GM08714 (cell line): ENCODE results near the gene CAMK1.
"Not testable (repeated sequence)": the region's sequence is repeated elsewhere in the genome, so short reads cannot be mapped to it uniquely, and the experiment has no call there.

Source experiments
- H3K4me3 ChIP-seq: fragments of 200-500 bp; sonication (Bioruptor generic); 2 replicates; pipeline ENCODE4 v1.5.1; 2014; ENCODE audit warnings: mild to moderate bottlenecking, low read length, inconsistent platforms
- ZNF274 ChIP-seq: IDR thresholded peaks from 2 replicates; pipeline ENCODE4 v1.6.1; 2012; ENCODE audit warnings: mild to moderate bottlenecking, low read depth, low read length

The CAMK1 gene

GRCh38 chr3:9785602-9786001 is 15.9 kb upstream of the CAMK1 start:
- H3K4me3 ChIP-seq, result no peak overlapping the region
- no peak for TF ChIP-seq ZNF274

- TF ChIP-seq ZNF274, result no peak
Measured at GRCh38 chr3:9784965-9785364, 15.2 kb upstream of the CAMK1 start.

GRCh38 chr3:9783954-9784353 is 14.2 kb upstream of the CAMK1 start:
- TF ChIP-seq ZNF274, result no peak
- H3K4me3 ChIP-seq, result no peak overlapping the region

More at GRCh38 chr3:9784965-9785364, 15.2 kb upstream of the CAMK1 start:
- H3K4me3 ChIP-seq, result no peak overlapping the region

- TF ChIP-seq ZNF274, result no peak
- no peak overlapping the region for H3K4me3 ChIP-seq
Measured at GRCh38 chr3:9782770-9783169, 13.0 kb upstream of the CAMK1 start.

- H3K4me3 ChIP-seq, result no peak overlapping the region
- TF ChIP-seq ZNF274, result no peak
Measured at GRCh38 chr3:9781978-9782603, 12.3 kb upstream of the CAMK1 start.

- H3K4me3 ChIP-seq, result no peak overlapping the region
- TF ChIP-seq ZNF274, result no peak
Measured at GRCh38 chr3:9781551-9781950, 11.8 kb upstream of the CAMK1 start.

GRCh38 chr3:9780910-9781309 is 11.2 kb upstream of the CAMK1 start:
- no peak overlapping the region for H3K4me3 ChIP-seq

GRCh38 chr3:9780458-9780812 is 10.7 kb upstream of the CAMK1 start:
- no peak overlapping the region for H3K4me3 ChIP-seq
- TF ChIP-seq ZNF274, result no peak

More at GRCh38 chr3:9780910-9781309, 11.2 kb upstream of the CAMK1 start:
- TF ChIP-seq ZNF274, result no peak

- no peak for TF ChIP-seq ZNF274
- no peak overlapping the region for H3K4me3 ChIP-seq
Measured at GRCh38 chr3:9779721-9780457, 10.1 kb upstream of the CAMK1 start.

GRCh38 chr3:9779075-9779593 is 9.4 kb upstream of the CAMK1 start:
- no peak overlapping the region for H3K4me3 ChIP-seq
- TF ChIP-seq ZNF274, result no peak

GRCh38 chr3:9778143-9779074 is 8.7 kb upstream of the CAMK1 start:
- no peak overlapping the region for H3K4me3 ChIP-seq
- TF ChIP-seq ZNF274, result no peak

- no peak for TF ChIP-seq ZNF274
- no peak overlapping the region for H3K4me3 ChIP-seq
Measured at GRCh38 chr3:9777694-9778021, 7.9 kb upstream of the CAMK1 start.

- TF ChIP-seq ZNF274, result no peak
- no peak overlapping the region for H3K4me3 ChIP-seq
Measured at GRCh38 chr3:9776896-9777693, 7.3 kb upstream of the CAMK1 start.

- not testable (repeated sequence) for H3K4me3 ChIP-seq
Measured at GRCh38 chr3:9771007-9771406, 1.3 kb upstream of the CAMK1 start.
